ENCODE data around the gene PPIL6.

PPIL6 gene

DNA sequence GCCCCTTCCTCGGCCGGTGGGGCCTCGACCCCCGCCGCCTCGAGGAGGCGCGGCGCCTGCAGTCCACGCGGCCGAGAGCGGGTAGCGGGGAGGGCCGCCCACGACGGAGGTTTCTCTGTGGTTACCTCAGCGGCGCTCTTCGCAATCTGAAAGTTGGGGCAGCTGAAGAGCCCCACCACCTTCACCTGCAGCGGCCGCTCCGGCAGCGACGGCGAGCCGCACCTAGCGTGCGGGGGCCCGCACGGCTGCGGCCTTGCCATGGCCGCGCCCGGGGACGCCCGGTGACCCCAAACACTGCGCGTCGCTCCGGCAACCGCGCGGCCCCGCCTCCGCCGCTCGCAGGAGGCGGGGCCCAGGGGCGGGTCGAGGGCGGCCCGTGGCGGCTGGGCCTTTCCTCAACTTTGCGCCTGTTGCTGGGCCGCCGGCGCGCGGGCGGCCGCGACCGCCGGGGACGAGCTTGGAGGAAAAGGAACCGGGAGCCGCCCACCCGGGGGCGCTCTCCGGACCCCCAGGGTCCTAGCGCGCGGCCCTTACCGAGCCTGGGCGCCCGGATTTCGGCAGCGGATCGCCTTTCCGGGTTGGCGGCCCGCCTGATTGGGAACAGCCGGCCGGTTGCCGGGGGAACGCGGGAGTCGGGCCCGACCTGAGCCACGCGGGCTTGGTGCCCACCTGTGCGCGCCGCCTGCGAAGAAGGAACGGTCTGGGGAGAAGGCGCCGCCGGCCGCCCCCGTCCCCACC, at the start of gene PPIL6, which contains the start of gene SMPD2:
Gene PPIL6 (minus strand): TSS at position 298 of the 738 bp plus-strand sequence. CDS start 38 bp downstream, at position 260.
Gene SMPD2 (plus strand): TSS at position 394 of the 738 bp plus-strand sequence. CDS start 398 bp downstream, outside the sequence.
- peak; percentile 80 to 81 for DNase-seq (ENCODE audit: low read depth in 2 of 2)

DNA sequence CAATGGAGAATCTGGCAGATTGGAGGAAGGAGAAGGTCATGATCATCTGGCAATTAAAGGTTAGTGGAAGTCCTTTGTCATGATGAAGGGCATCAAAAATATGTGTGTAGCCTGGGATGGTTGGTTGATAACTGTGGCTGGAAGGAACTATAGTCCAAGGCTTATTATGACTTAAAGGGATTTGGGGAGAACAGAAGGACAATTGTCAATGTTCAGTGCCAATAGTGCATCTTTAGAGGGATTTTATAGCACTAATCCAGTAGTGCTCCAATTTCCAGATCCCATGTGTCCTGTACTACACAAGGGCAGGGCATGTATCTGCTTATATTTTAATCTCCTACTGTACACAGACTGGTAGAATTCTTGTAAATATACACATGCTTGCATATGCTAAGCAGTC, 47.6 kb upstream of the PPIL6 start:
- no peak for DNase-seq (ENCODE audit: low read depth in 2 of 2)

DNA sequence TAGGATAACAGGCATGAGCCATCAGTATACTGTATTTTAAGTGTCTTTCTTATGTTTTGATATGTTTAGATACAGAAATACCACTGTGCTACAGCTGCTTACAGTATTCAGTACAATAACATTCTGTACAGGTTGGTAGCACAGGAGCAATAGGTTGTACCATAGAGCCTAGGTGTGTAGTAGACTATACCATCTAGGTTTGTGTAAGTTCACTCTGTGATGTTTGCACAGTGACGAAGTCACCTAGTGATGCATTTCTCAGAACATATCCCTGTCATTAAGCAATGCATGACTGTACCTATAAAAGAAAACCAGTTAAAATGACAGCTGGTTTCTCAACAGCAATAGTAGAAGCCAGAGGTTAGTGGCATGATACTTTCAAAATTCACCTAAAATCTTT, 45.6 kb upstream of the PPIL6 start:
- no peak for DNase-seq (ENCODE audit: low read depth in 2 of 2)

DNA sequence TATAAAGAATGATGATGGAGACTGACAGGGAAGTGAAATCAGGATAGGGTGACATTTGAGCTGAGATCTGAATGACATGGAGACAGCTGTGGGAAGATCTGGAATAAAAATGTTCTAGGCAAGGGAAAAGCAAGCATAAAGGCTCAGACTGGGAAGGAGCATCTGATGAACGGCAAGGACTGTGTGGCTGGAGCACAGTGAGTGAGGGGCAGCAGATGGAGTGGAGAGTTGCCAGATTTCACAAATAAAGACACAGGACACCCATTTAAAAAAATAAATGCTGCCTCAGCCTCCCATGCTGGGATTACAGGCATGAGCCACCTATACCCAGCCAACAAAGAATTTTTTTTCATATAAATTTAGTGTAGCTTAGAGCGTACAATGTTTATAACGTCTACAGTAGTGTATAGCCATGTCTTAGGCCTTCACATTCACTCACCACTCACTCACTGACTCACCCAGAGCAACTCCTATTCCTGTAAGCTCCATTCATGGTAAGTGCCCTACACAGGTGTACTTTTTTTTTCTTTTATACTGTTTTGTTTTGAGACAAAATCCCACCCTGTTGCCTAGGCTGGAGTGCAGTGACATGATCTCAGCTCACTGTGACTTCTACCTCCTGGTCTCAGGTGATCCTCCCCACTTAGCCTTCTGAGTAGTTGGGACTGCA, 45.0 kb upstream of the PPIL6 start:
- no peak for DNase-seq (ENCODE audit: low read depth in 2 of 2)

DNA sequence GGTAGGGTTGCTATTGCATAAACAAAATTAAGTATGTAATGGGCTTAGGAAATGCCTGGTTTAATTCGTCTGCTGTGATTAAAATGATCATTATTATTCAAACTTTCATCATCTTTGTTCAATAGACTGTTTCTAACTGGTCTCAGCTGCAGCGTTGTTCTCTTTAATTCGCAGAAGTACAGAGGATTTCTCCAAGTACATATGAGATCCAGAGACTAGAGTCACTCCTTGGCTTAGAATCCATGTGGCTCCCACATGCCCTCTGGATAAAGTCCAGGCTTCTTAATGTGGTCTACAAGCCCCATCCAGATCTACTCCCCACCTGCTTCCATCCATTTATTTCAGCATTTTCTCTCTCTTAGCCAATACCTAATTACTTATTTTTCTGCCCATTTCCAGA, 43.7 kb upstream of the PPIL6 start:
- DNase-seq (ENCODE audit: low read depth in 2 of 2), result no peak

DNA sequence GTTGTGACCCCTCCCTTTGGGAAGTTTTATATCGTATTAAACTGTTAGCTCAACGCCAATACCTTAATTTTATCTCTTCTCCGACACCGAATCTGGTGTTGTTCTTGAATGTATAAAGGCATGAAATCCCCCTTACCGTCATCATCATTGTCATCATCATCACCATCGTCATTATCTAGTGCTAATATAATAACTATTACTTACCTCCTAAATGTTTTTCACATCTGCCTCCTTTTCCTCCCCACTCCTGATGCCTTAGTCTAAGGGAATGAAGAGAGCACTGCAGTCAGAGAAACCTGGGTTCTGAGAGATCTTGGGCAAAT, 43.3 kb upstream of the PPIL6 start:
- no peak for DNase-seq (ENCODE audit: low read depth in 2 of 2)

DNA sequence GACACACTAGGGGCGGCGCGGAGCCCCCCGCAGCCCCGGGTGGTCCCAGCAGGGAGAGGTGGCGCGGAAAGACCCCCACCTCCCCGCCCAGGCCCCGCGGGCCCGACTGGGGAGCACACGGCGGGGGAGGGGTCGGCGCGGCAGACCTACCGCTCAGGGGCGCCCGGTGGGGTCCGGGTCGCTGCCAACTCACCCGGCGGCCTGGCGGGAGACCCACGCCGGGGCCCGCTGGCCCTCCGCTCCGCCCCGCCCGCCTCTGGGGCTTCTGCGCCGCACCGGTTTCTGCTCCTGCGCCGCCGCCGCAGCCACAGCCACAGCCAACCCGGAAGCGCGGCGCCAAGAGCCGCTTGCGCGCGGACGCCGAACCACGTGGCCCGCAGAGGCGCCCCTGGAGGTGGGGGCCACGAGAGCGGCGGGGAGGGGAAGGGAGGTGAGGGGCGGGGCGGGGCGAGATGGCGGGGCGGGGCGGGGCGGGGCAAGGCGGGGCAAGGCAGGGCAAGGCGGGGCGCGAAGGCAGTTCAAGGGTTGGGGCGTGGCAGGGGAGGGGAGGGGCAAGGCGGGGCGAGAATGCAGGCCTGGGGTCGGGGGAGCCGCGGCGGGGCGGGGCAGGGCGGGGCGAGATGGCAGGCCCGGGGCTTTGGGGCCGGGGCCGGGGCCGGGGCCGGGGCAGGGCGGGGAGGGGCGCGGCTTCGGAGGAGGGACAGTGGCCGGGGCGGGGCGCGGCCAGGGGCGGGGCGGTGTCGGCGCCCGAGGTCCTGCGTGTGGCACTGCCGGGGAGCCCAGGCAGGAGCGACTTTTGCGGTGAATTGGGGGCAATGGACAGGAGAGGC, 42.7 kb upstream of the PPIL6 start, which contains the start of gene ZBTB24:
Gene ZBTB24 (minus strand): TSS at position 315 of the 830 bp plus-strand sequence. CDS start 1,193 bp downstream, outside the sequence.
- peak; percentile 75 for DNase-seq (ENCODE audit: low read depth in 2 of 2)

DNA sequence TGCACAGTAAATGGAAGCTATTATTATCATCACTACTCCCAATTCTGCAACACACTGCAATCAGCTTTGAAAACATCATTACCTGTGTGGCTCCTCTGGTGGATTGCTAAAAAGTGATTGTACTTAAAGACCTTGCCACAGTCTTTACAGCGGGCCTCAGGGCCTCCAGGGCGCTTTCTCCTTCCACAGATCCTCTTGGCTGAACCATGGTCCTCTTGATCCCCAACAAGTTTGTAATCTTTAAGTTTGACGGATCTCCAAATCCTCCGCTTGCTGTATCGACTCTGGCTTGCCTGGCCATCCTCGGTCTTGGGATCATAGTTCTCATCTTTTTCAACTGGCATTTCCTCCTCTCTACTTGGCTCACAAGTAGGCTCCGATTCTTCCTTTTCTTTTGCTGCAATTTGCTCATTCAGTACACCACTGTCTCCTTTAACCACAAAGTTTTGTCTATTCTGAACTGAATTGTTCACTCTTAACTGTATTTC, 40.6 kb upstream of the PPIL6 start:
- DNase-seq (ENCODE audit: low read depth in 2 of 2), result no peak

DNA sequence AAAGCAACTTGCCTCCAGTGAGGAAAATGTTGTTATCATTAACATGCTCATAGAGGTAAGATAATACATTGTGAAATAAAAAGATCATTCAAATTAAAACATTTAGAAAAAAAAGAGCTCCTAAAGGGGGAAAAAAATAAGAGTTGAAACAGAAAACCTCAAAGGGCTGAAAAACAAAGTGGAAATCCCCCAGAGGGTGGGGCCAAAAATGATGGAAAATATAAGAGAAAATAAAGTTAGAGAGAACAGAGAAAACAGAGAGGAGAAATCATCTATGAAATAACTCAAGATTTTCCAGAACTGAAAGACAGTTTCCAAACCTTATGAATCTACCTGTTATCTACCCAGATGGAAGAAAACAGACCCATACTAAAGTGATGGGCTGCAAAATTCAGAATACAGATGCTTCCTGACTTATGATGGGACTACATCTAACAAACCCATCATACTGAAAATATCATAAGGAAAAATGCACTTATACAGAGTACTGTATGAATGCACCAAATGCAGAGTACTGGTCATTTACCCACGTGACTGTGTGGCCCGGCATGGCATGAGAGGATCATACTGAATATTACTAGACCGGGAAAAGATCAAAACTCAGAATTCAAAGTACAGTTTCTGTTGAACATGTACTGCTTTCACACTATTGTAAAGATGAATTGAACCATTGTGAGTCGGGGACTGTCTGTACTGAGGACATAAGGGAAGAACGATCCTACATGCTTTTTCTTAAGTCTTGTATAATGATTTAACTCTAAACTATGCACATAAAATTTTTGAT, 38.6 kb upstream of the PPIL6 start:
- DNase-seq (ENCODE audit: low read depth in 2 of 2), result no peak

DNA sequence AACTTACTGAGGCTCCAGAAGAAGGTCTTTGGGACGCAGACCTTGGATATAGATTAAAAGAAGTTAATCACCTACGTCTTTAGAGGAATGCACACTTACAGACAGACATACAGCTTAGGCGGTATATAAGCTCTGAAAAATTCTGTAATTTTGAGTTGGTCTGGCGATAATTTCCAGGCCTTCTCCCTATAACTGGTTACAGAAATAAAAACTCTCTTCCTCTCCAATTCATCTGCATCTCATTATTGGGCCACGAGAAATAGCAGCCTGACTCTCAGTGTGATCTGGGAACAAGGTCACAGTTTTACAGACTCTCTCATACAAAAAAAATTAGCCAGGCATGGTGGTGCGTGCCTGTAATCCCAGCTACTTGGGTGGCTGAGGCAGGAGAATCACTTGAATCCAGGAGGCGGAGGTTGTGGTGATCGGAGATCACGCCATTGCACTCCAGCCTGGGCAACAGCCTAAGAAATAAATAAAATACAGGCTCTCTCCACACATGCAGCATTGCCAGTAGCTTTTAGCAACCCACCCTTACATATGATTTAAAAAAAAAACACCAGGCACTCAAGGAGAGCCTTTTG, 37.9 kb upstream of the PPIL6 start:
- DNase-seq (ENCODE audit: low read depth in 2 of 2), result peak in 1 of 2 experiments; percentile 53

DNA sequence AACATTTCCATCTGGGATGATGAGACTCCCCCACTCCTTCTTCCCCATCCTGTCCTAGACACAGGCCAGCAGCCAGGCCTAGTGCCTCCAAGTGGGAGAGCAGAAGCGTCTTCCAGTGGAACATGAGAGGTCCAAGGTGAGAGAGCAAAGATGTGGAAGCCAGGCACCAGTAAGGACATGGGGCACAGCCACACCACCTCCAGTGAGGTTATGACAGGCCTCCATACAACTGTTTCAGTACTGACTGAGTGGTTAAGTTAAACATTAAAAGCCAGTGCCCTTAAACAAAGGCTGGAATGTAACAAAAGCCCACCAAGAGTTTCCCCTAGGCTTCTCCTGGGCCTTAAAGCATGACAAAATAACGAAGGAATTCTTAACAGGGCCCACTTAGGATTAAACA, 37.3 kb upstream of the PPIL6 start:
- no peak for DNase-seq (ENCODE audit: low read depth in 2 of 2)

DNA sequence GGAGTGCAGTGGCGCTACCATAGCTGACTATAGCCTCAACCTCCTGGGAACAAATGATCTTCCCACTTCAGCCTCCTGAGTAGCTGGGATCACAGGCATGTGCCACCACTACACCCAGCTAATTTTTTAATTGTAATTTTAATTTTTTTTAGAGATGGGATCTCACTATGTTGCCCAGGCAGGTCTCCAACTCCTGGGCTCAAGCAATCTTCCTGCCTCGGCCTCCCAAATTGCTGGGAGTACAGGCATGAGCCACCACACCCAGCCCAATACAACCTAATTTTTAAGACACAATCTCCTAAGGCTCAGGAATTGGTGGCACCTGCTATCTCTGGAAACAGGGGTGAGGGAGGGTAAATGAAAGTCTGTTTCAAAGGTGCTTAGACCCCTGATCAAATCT, 36.8 kb upstream of the PPIL6 start:
- no peak for DNase-seq (ENCODE audit: low read depth in 2 of 2)

DNA sequence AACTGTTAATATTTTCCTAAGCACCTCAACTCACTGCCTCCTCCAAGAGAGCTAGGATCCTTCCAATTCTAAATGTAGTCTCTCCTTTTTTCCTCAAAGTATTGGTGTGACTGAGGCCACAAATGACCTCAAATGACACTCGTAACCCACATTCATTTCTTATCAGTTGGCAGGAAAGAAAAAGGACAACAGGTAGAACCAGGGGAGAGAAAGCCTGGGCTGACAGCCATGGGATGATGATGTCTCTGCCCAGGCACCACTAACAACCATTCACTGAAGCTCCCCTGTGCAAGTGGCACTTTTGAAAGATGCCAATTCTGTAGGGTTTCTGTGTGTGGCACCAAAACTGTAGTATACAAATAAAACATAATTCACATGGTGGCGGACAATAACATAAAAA, 35.2 kb upstream of the PPIL6 start:
- DNase-seq (ENCODE audit: low read depth in 2 of 2), result no peak

DNA sequence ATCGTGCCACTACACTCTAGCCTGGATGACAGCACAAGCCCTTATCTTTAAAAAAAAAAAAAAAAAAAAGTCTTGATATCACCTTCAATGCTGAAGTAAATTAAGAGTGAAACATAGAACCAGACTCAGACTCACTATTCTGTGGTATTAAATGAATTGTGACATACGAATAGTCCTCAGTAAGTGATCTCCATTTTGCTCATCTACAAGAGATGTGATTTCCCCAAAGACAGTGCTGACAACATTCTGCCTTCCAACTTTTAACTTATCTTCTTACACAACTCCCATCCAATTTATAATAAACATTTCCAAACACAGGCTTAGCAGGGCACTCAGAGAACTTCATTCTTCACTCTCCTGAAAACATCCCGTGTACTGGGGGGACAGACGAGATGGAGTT, 34.6 kb upstream of the PPIL6 start:
- DNase-seq (ENCODE audit: low read depth in 2 of 2), result no peak

DNA sequence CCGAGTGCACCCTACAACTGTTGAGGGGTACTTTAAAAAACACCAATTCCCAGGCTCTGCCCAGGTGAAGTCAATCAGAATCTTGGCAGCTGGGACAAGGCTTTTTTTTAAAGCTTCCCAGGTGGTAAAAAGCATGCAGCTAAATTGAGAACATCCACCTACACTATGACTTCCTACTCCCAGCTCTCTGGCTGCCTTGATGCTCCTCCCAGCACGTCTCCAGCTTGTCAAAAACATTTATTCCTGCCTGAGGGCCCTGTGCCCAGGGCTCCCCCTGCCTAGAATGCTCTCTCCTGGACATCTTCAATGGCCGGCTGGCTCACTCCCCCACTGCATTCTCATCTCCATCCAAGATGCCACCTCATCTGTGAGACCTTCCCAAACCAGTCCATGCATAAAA, 32.7 kb upstream of the PPIL6 start:
- no peak for DNase-seq (ENCODE audit: low read depth in 2 of 2)

DNA sequence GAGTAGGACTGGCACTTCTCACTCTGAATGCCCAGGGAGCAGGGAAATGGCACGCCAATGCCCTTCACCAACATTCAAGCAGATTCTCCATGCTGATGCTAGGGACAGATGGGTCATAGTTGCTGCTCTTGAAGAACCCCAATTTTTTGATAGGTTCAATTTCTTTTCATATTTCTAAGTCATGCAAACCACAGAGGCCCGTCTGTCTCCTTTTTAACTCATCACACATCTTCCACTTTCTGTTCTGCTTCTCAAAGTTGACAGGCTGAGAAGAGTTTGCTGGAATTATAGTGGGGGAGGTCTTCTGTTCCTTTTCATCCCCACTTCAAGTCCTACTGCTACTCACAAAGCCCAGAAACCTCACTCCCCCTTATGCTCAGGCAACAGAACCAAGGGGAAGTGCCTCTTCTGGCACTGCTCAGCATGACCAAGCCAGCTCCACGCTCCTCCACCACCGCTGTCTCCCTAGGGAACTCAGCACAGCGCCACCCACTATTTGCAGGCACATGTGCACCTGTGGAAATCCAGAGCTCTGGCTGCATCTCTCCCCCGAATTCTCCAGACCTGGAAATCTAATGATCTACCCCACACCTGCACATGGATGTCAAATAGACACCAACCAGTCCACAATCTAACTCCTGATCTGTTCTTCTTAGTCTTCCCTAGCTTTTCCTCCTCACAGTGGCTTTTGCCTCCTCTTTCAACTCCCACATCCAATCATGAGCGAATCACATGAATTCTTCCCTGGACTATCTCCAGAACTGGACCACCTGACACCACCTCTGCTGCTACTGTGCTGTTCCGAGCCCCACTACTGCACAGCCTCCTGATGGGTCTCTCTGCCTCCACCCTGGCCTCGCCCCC, 31.9 kb upstream of the PPIL6 start:
- DNase-seq (ENCODE audit: low read depth in 2 of 2), result no peak

DNA sequence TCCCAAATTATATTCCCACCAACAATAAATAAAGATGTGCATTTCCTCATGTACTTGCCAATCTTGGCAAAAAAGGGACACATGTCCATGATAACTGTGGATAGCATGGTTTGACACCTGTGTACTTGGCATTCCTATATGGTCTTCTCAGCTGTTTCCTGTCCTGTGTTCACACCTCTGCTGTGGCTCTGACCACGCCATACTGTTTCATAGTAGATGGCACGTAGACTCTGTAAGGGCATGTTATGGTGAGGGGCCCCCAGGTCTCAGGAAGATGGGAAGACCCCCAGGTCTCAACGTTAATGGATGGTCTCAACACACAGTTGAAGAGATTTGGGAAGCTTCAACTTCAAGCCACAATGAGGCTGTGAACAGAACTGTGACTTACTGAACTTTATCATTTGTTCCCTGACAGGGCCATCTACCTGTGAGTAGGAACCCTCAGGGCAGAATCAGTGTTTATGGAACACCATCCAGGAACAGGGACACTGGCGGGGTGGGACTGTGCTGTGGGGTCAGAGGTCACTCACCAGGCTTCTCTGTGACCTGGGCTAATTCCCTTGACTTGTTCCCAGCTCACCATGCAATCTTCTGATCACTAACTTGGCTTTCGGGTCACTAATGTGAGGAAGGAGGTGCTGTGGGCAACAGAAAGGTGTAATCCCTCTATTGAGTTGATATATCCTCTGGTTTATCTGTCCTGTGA, 30.8 kb upstream of the PPIL6 start:
- no peak for DNase-seq (ENCODE audit: low read depth in 2 of 2)

DNA sequence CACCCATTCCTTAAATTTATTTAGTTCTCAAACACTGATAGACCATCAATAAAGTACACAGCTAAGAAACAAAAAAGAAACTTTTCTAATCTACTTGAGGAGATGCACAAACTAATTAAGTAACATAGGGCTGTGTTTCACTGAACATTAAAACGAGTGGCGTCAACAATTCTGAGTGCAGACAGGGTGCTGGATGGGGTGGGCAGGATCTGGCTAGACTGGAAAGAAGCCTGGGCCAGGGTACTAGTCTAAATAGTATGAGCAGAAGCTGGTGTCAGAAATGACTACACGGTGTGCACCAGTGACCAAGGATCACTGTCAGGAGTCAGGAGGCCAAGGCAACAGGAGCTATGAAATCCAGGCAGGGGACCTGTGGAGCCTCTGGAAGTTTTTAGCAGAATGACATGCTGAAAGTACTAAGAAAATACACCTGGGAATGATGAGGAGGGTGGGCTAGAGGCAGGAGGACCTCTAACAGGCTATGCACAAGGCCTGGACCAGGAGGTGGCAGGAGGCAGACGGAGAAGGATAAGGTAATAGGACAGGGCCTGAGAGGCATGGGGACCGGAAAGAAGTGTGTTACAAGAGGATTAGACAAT, 29.3 kb upstream of the PPIL6 start:
- no peak for DNase-seq (ENCODE audit: low read depth in 2 of 2)

DNA sequence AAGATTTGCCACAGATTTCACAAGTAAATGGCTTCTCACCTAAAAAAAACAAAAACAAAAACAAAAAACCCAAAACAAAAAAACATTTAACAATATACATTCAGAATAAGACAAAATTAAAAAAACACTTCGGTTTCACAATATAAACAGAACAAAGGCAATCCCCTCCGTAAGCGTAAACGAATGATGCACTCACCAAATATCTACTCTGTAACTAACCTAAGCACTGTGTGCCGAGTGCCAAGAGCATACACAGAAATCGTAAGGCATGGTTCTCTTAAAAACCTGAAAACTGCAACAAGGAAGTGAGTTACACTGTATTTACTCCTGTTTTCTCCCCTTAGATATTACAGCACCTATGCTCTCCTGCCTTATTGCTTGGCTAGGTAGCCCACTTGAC, 27.3 kb upstream of the PPIL6 start:
- no peak for DNase-seq (ENCODE audit: low read depth in 2 of 2)
